HG03571 (cell line): ENCODE results near the gene TIPRL.

ENCODE experiments used
- ATAC-seq: cut with Tn5 transposase; IDR thresholded peaks from one replicate; pipeline ENCODE4 v1.9.1; 2021; ENCODE audit not compliant: unreplicated experiment

The TIPRL gene

GRCh38 chr1:168243636-168244212 is 65.0 kb downstream of the TIPRL start:
- no peak for ATAC-seq

DNA sequence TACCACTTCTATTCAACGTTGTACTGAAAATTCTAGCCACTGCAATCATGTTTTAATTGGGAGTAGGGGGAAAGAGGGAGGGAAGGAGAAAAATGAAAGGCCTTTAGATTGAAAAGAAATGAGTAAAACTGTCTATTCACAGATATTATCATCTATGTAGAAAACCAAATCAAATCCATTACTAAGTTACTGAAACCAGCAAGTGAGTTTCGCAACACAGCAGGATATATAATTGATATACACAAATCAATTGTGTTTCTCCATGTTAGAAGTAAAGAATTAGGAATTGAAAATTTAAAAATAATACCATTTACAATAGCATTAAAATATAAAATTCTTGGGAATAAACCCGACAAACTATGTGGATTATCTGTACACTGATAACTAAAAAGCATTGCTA is 66.3 kb downstream of the TIPRL start:
- ATAC-seq = no peak

DNA sequence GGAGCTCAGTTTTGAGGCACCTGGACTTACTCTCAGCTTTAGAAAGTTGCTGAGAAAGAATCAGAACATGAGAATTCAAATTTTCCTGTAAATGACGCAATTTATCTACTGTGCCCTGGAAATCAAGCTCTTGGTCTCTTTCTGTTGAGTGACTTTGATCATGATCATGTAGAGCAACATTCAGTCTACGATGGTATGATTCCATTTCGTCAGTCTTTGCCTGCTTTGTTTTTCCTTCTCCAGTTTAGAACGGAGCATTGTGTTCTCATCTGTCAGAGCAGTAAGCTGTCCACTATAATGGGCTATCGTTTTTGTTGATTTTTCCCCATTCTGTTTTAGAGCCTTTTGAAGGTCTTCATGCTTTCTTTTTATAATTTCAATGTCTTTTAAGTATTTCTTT is 67.7 kb downstream of the TIPRL start:
- no peak for ATAC-seq
